ENCODE measurements around the gene SELENOH.
A peak's percentile ranks its signal among the peaks of the same experiment; 100 is the strongest.

Gene SELENOH

DNA sequence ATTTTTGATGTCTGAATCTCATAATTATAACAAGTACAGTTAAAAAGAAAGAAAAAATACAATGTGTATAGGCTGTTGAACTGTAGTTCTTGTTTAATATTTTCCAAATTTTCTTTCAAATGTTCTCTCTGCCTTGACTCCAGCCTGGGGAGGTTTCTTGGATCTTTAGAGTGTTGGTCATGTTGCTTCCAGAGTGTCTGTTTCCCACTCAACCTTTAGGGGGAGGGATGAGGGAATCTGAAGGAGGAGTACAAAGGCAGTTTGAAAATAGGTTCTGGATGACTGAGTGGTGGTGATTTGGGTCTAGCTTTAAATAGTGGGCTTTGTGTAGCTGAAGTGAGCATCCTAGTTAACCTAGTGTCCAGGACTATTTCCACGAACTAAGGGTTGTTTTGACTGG lies 22.3 kb downstream of the SELENOH start:
- no peak for DNase-seq (ENCODE audit: low spot score)
- Histone ChIP-seq H3K4me1 (ENCODE audit: control insufficient read depth in 2 of 2, insufficient read depth in 1 of 2, low read depth in 1 of 2, low read length in 2 of 2) (peaks cover 4 to 7% of the 10 kb centered on the region in 2 donors), H3K23ac (ENCODE audit: low read depth, low read length, poor library complexity) (no peak overlapping the region), H3K4me3 (ENCODE audit: low read length in 2 of 2) (peak overlapping the region; percentile 77 to 82), H3K79me1 (ENCODE audit: low read depth, low read length) (no peaks in the 10 kb centered on the region), H3K9ac (ENCODE audit: low read depth, low read length, poor library complexity) (no peak overlapping the region), H3K27ac (replicated peaks; ENCODE audit: low read length) (no peak overlapping the region), H3K9me3 (replicated peaks in 1 of 2; ENCODE audit: control insufficient read depth in 2 of 2, insufficient read depth in 1 of 2, low read depth in 1 of 2, low read length in 2 of 2) (no peaks in the 10 kb centered on the region), H3K18ac (ENCODE audit: low read length) (no peak overlapping the region), H3K4ac (ENCODE audit: low read length) (no peak overlapping the region), H4K91ac (ENCODE audit: low read depth, low read length, poor library complexity) (no peak overlapping the region), H2BK120ac (ENCODE audit: low read depth, low read length) (no peak overlapping the region), H3K4me2 (ENCODE audit: insufficient read depth, low read length, poor library complexity, severe bottlenecking) (peak overlapping the region; percentile 68), H4K8ac (ENCODE audit: low read depth, low read length) (no peak overlapping the region), H2BK15ac (ENCODE audit: low read length) (no peak overlapping the region), H2AK5ac (ENCODE audit: low read depth, low read length) (no peak overlapping the region), H3K14ac (ENCODE audit: low read length) (no peak overlapping the region), H3K36me3 (replicated peaks in 1 of 2; ENCODE audit: control insufficient read depth in 2 of 2, insufficient read depth in 2 of 2, low read length in 2 of 2) (peaks cover 0 to 9% of the 10 kb centered on the region in 2 donors), H3K27me3 (ENCODE audit: control insufficient read depth in 3 of 3, insufficient read depth in 3 of 3, low read depth in 1 of 3, low read length in 3 of 3) (no peaks in the 10 kb centered on the region), H2BK5ac (ENCODE audit: low read length) (no peak overlapping the region), H2BK12ac (ENCODE audit: low read length) (no peak overlapping the region), H2AFZ (ENCODE audit: low read length) (no peak overlapping the region)
- no CpG with 5 or more reads among the region's 1 CpG for WGBS, 2 donors (ENCODE audit: extremely low coverage in 2 of 2, insufficient read length in 2 of 2, insufficient replicate concordance in 1 of 2)

DNA sequence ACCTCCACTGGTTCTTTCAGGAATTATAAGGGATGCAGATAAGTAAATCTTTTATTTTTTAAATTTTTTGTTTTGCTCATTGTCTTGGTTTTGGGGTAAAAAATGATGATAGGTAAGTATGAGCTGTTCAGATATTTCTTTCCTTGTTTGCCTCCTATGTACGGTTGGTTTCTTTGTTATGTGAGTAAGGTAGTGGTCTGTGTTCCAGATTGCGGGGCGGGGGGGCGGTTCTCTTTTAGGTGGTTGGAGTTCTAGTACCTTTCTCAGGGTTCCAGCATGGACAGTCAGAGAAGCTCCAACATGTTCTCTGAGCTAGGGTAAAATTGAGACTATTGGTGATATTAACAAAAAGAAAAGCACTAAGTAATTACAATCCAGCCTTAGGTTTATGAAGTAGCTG lies 22.7 kb downstream of the SELENOH start:
- H4K8ac ChIP-seq (ENCODE audit: low read depth, low read length) = no peak overlapping the region
- H3K4me2 ChIP-seq (ENCODE audit: insufficient read depth, low read length, poor library complexity, severe bottlenecking) = peak overlapping the region; percentile 68
- H2AK5ac ChIP-seq (ENCODE audit: low read depth, low read length) = no peak overlapping the region
- no peak overlapping the region for H3K14ac ChIP-seq (ENCODE audit: low read length)
- H2BK12ac ChIP-seq (ENCODE audit: low read length) = no peak overlapping the region
- H3K79me1 ChIP-seq (ENCODE audit: low read depth, low read length) = no peaks in the 10 kb centered on the region
- no peak overlapping the region for H3K9ac ChIP-seq (ENCODE audit: low read depth, low read length, poor library complexity)
- no peak overlapping the region for H2BK5ac ChIP-seq (ENCODE audit: low read length)
- H3K4ac ChIP-seq (ENCODE audit: low read length) = no peak overlapping the region
- peaks cover 4 to 7% of the 10 kb centered on the region in 2 donors for H3K4me1 ChIP-seq (ENCODE audit: control insufficient read depth in 2 of 2, insufficient read depth in 1 of 2, low read depth in 1 of 2, low read length in 2 of 2)
- H4K91ac ChIP-seq (ENCODE audit: low read depth, low read length, poor library complexity) = no peak overlapping the region
- no peak overlapping the region for H3K18ac ChIP-seq (ENCODE audit: low read length)
- H3K9me3 ChIP-seq (replicated peaks in 1 of 2; ENCODE audit: control insufficient read depth in 2 of 2, insufficient read depth in 1 of 2, low read depth in 1 of 2, low read length in 2 of 2) = no peaks in the 10 kb centered on the region
- no peak overlapping the region for H2BK120ac ChIP-seq (ENCODE audit: low read depth, low read length)
- H3K27me3 ChIP-seq (ENCODE audit: control insufficient read depth in 3 of 3, insufficient read depth in 3 of 3, low read depth in 1 of 3, low read length in 3 of 3) = no peaks in the 10 kb centered on the region
- H2BK15ac ChIP-seq (ENCODE audit: low read length) = no peak overlapping the region
- no CpG with 5 or more reads among the region's 4 CpGs for whole genome bisulfite sequencing, 2 donors (ENCODE audit: extremely low coverage in 2 of 2, insufficient read length in 2 of 2, insufficient replicate concordance in 1 of 2)
- no peak for DNase-seq (ENCODE audit: low spot score)
- peak overlapping the region; percentile 77 to 82 for H3K4me3 ChIP-seq (ENCODE audit: low read length in 2 of 2)
- no peak overlapping the region for H2AFZ ChIP-seq (ENCODE audit: low read length)
- H3K27ac ChIP-seq (replicated peaks; ENCODE audit: low read length) = no peak overlapping the region
- H3K36me3 ChIP-seq (replicated peaks in 1 of 2; ENCODE audit: control insufficient read depth in 2 of 2, insufficient read depth in 2 of 2, low read length in 2 of 2) = peaks cover 0 to 11% of the 10 kb centered on the region in 2 donors
- no peak overlapping the region for H3K23ac ChIP-seq (ENCODE audit: low read depth, low read length, poor library complexity)

DNA sequence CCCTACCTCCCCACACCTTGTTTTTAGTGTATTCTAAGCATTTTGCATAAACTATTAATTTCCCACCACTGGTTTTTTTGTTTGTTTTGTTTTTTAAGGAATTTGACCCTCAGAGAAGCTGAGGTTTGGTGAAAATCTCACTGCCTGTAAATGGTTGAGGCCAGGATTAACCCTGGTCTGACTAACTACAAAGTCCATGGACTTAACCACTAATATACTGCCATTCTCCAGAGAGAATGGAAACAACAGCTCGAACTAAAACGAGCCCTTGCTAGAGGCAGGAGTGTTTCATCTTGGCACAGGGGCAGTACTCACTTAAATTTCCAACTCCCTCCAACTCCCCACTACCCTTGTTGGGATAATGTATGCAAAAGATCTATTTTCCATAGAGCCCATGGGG lies 23.3 kb downstream of the SELENOH start:
- no peak overlapping the region for H2BK120ac ChIP-seq (ENCODE audit: low read depth, low read length)
- no peak overlapping the region for H4K8ac ChIP-seq (ENCODE audit: low read depth, low read length)
- H2BK15ac ChIP-seq (ENCODE audit: low read length) = no peak overlapping the region
- WGBS, 2 donors (ENCODE audit: extremely low coverage in 2 of 2, insufficient read length in 2 of 2, insufficient replicate concordance in 1 of 2) = no CpG with 5 or more reads among the region's 2 CpGs
- H3K9me3 ChIP-seq (replicated peaks in 1 of 2; ENCODE audit: control insufficient read depth in 2 of 2, insufficient read depth in 1 of 2, low read depth in 1 of 2, low read length in 2 of 2) = peaks cover 0 to 4% of the 10 kb centered on the region in 2 donors
- peaks cover 0 to 15% of the 10 kb centered on the region in 2 donors for H3K36me3 ChIP-seq (replicated peaks in 1 of 2; ENCODE audit: control insufficient read depth in 2 of 2, insufficient read depth in 2 of 2, low read length in 2 of 2)
- no peak overlapping the region for H2BK12ac ChIP-seq (ENCODE audit: low read length)
- no peak for DNase-seq (ENCODE audit: low spot score)
- no peak overlapping the region for H3K9ac ChIP-seq (ENCODE audit: low read depth, low read length, poor library complexity)
- H3K18ac ChIP-seq (ENCODE audit: low read length) = no peak overlapping the region
- H3K27ac ChIP-seq (replicated peaks; ENCODE audit: low read length) = no peak overlapping the region
- H3K4me1 ChIP-seq (ENCODE audit: control insufficient read depth in 2 of 2, insufficient read depth in 1 of 2, low read depth in 1 of 2, low read length in 2 of 2) = peaks cover 4 to 7% of the 10 kb centered on the region in 2 donors
- H3K4me3 ChIP-seq (ENCODE audit: low read length in 2 of 2) = peak overlapping the region in 1 of 2 donors; percentile 82
- no peaks in the 10 kb centered on the region for H3K79me1 ChIP-seq (ENCODE audit: low read depth, low read length)
- no peak overlapping the region for H2AK5ac ChIP-seq (ENCODE audit: low read depth, low read length)
- H3K27me3 ChIP-seq (ENCODE audit: control insufficient read depth in 3 of 3, insufficient read depth in 3 of 3, low read depth in 1 of 3, low read length in 3 of 3) = no peaks in the 10 kb centered on the region
- no peak overlapping the region for H3K4ac ChIP-seq (ENCODE audit: low read length)
- no peak overlapping the region for H2AFZ ChIP-seq (ENCODE audit: low read length)
- H4K91ac ChIP-seq (ENCODE audit: low read depth, low read length, poor library complexity) = no peak overlapping the region
- H3K23ac ChIP-seq (ENCODE audit: low read depth, low read length, poor library complexity) = no peak overlapping the region
- no peak overlapping the region for H3K14ac ChIP-seq (ENCODE audit: low read length)
- H2BK5ac ChIP-seq (ENCODE audit: low read length) = no peak overlapping the region
- no peak overlapping the region for H3K4me2 ChIP-seq (ENCODE audit: insufficient read depth, low read length, poor library complexity, severe bottlenecking)

DNA sequence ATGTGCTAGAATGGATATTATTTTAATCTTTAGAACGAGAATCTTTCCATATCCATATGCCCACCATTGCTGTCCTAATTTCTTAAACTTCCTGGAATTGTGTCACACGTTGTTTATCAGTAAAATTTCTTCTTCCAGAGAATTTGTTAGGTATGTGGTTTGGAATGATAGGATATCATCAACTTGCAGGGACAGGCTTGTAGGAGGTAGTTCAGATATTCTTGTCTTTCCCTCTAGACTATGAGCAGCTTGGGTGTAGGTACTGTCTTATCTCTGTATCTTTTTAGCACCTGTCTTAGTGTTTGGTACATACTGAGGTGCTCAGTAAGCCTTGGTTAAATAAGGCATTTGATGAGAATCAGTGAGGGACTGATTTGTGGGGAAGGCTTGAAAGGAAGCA lies 23.7 kb downstream of the SELENOH start:
- no peak overlapping the region for H2BK120ac ChIP-seq (ENCODE audit: low read depth, low read length)
- no peak for DNase-seq (ENCODE audit: low spot score)
- no peaks in the 10 kb centered on the region for H3K27me3 ChIP-seq (ENCODE audit: control insufficient read depth in 3 of 3, insufficient read depth in 3 of 3, low read depth in 1 of 3, low read length in 3 of 3)
- no peak overlapping the region for H3K27ac ChIP-seq (replicated peaks; ENCODE audit: low read length)
- no peak overlapping the region for H2AK5ac ChIP-seq (ENCODE audit: low read depth, low read length)
- WGBS, 2 donors (ENCODE audit: extremely low coverage in 2 of 2, insufficient read length in 2 of 2, insufficient replicate concordance in 1 of 2) = no CpG with 5 or more reads among the region's 2 CpGs
- no peak overlapping the region for H2AFZ ChIP-seq (ENCODE audit: low read length)
- no peak overlapping the region for H4K8ac ChIP-seq (ENCODE audit: low read depth, low read length)
- no peaks in the 10 kb centered on the region for H3K79me1 ChIP-seq (ENCODE audit: low read depth, low read length)
- no peak overlapping the region for H3K18ac ChIP-seq (ENCODE audit: low read length)
- no peak overlapping the region for H2BK12ac ChIP-seq (ENCODE audit: low read length)
- H3K9me3 ChIP-seq (replicated peaks in 1 of 2; ENCODE audit: control insufficient read depth in 2 of 2, insufficient read depth in 1 of 2, low read depth in 1 of 2, low read length in 2 of 2) = peaks cover 0 to 6% of the 10 kb centered on the region in 2 donors
- H3K23ac ChIP-seq (ENCODE audit: low read depth, low read length, poor library complexity) = no peak overlapping the region
- H3K14ac ChIP-seq (ENCODE audit: low read length) = no peak overlapping the region
- H3K36me3 ChIP-seq (replicated peaks in 1 of 2; ENCODE audit: control insufficient read depth in 2 of 2, insufficient read depth in 2 of 2, low read length in 2 of 2) = peaks cover 0 to 18% of the 10 kb centered on the region in 2 donors
- no peak overlapping the region for H3K4ac ChIP-seq (ENCODE audit: low read length)
- H3K4me2 ChIP-seq (ENCODE audit: insufficient read depth, low read length, poor library complexity, severe bottlenecking) = no peak overlapping the region
- no peak overlapping the region for H2BK5ac ChIP-seq (ENCODE audit: low read length)
- no peak overlapping the region for H2BK15ac ChIP-seq (ENCODE audit: low read length)
- H4K91ac ChIP-seq (ENCODE audit: low read depth, low read length, poor library complexity) = no peak overlapping the region
- peak overlapping the region in 1 of 2 donors; percentile 82 for H3K4me3 ChIP-seq (ENCODE audit: low read length in 2 of 2)
- peaks cover 4 to 7% of the 10 kb centered on the region in 2 donors for H3K4me1 ChIP-seq (ENCODE audit: control insufficient read depth in 2 of 2, insufficient read depth in 1 of 2, low read depth in 1 of 2, low read length in 2 of 2)
- no peak overlapping the region for H3K9ac ChIP-seq (ENCODE audit: low read depth, low read length, poor library complexity)

All from neuronal stem cell (in vitro differentiated cells).